T-helper 2 cell treated with Interferon-gamma antibody and Interleukin-4, amounts not matched to agents 100 ng/mL and 5 ng/mL, for 36 hours (primary cell): ENCODE data around the gene SLC25A34. TPM values are rescaled to one million over a fixed set of nuclear protein-coding genes. Genes with fewer than 3 reads are reported as not detected.

Source experiments
- intact Hi-C: fragments of 100-400 bp; cut with micrococcal nuclease; formaldehyde crosslinking; loops from one replicate; pipeline ENCODE4 v1.15.1; 2023
- total RNA-seq: library from RNA; stranded (reverse); gene quantifications from 2 replicates; pipeline ENCODE4 v1.2.3, GENCODE V29; 2022

SLC25A34 gene
- total RNA-seq, 1 donor from 2014 or later: 2.1 TPM

DNA sequence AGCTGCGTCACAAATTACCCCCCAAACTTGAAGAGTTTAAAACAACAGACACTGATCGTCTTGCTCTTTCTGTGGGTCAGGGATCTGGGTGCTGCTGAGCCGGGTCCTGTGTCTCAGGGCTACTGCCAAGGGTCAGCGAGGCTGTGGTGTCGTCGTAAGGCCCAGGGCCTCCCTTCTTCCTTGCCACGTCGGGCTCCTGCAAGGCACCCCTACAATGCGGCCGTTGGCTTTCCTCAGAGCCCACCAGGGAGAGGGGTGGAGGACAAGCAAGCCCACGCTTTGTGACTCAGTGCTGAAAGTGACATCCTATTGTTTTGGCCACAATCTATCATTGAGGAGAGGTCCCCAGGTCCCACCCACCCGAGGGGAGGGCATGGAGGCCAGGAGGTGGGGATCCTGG is 14.9 kb downstream of the SLC25A34 start:
- intact Hi-C loops: no loop called here

DNA sequence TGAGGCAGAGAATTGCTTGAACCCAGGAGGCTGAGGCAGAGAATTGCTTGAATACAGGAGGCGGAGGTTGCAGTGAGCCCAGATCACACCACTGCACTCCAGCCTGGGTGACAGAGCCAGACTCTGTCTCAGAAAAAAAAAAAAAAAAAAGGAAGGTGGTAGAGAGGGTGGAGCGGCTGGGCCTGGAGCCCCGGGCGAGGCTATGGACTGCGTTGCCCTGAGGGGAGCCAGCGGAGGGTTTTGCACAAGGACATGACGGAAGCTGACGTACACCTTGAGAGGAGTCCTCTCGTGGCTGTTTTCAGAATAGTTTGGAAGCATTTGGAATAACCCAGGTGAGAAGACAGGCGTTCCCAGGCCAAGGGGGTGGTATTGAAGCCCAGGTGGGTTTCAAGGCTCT is 15.7 kb downstream of the SLC25A34 start:
- intact Hi-C loops: no loop called here

DNA sequence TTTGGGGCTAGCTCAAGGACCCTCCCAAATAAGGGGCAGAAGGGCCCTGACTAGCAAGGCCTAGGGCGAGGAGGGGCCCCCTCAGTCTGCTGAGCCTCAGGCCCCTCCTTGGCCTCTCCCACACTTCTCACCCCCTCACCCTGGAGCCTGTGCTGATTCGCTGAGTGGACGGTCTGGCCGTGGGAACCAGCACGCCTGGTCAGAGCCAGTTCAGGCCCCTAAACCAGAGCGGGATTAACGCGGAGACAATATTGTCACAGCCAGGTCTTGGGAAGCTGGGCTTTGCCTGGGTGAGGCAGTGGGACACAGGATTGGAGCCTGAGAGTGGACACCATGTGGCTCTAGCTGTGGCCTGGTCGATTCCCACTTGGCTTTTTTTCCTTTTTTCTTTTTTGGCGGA is 17.7 kb downstream of the SLC25A34 start:
- intact Hi-C loops: no loop called here

GRCh38 chr1:15755021-15755645 is 19.1 kb downstream of the SLC25A34 start:
- intact Hi-C loops: no loop called here

DNA sequence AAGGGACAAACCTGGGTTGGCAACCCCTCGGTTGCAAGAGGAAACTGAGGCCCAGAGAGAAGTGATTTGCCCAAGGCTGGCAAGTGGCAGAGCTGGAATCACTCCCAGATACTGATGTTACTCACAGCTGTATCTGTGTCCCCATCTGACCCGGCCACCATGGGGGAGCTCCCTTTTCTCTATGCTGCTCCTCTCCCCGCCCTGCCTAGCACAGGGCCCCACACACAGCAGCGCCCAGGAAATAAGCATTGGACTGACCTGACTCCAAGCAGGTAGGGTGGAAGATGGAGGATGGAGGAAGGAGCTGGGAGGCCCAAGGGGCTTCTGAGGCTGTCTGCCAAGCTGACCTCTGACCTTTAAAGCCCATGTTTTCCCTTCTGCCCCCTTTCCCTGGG is 19.6 kb downstream of the SLC25A34 start:
- intact Hi-C loops: no loop called here

GRCh38 chr1:15756143-15757015 is 20.3 kb downstream of the SLC25A34 start:
- intact Hi-C loops: no loop called here

DNA sequence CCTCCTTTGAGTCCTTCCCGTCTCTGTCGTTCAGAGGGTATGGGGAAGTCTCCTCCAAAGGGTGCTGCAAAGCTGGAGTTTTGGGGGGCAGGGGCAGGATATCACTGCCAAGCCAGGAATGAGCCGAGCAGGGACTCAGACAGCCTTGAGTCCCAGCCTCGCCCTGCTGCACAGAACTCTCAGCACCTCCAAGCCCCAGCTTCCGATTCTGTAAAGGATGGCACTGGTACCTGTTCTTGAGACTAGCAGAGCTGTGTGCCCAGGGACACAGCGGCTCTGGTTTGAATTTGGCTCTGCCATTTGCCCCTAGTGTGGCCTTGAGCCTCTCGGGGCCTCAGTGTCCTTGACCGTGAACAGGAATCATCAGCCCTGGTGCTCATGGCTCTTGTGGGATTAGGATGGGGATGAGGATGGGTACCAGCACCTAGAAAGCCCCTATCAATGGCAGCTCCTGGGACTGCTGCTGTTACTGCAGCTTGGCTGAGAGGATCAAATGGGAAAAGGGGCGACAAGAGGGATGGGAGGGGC is 21.0 kb downstream of the SLC25A34 start:
- intact Hi-C loops: no loop called here

GRCh38 chr1:15757575-15758342 is 21.7 kb downstream of the SLC25A34 start:
- intact Hi-C loops: no loop called here

- intact Hi-C loops: no loop called here
These were observed 22.4 kb downstream of the SLC25A34 start, which contains the start of gene FBLIM1 for GRCh38 chr1:15758343-15758931. Gene FBLIM1 (plus strand): TSS chr1:15758795. CDS start chr1:15764984, 6,189 bp downstream.

- intact Hi-C loops: no loop called here
These were observed 23.0 kb downstream of the SLC25A34 start for GRCh38 chr1:15758953-15759661.

DNA sequence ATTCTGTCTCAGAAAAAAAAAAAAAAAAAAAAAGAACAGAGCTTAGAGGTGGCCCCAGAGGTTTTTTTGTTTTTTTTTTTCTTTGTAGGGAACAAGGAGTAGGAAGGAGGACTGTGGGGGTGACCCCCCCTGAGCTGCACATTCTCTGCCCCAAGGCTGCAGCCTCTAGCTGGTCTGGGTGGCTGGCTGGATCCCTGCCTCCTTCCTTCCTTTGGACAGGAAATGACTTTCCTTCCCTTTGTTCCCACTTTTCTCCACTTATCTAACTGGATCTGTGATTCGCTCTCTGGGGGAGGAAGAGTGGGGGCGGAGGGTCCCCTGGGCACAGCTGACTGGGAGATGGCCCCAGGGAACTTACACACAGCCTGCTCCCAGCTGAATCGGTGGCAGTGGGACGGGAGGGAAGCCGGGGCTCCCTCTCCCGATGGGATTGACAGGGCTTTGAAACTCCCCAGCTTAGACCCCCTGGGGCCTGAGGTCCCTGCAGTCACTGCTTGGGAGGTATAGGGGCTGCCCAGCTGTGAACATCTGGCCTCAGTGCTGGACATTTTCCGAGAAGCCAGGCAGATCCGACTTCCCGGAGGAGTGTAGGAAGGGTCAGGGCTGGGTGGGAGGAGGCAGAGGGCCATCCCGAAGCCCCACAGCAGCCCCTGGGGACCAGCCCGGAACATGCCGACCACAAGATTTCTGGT is 24.6 kb downstream of the SLC25A34 start:
- intact Hi-C loops: no loop called here

- intact Hi-C loops: no loop called here
These were observed 25.5 kb downstream of the SLC25A34 start for GRCh38 chr1:15761366-15762128.

- intact Hi-C loops: no loop called here
These were observed 26.5 kb downstream of the SLC25A34 start for GRCh38 chr1:15762546-15762945.

DNA sequence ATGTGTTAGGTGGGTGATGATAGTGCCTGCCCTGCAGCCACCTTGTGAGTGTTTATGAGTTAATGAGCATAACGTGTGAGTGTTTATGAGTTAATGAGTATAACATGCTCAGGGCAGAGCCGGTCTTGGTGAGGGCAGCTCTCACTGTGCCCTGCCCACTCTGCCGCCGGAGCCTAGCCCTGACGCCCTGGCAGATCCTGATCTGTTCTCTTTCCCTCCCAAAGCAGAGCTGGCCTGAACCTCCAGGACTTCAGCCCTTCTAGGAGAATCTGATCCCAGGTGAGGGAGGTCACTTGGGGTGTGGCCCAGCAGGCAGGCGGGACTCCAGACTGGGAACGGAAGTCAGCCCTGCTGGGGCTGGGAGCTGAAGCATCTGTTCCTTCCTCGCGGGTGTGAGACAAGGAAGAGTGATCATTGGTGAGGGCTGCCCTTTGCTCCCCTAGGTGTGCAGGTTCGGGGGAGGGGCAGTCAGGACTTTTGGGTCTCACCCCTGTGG is 28.3 kb downstream of the SLC25A34 start:
- intact Hi-C loops: no loop called here

DNA sequence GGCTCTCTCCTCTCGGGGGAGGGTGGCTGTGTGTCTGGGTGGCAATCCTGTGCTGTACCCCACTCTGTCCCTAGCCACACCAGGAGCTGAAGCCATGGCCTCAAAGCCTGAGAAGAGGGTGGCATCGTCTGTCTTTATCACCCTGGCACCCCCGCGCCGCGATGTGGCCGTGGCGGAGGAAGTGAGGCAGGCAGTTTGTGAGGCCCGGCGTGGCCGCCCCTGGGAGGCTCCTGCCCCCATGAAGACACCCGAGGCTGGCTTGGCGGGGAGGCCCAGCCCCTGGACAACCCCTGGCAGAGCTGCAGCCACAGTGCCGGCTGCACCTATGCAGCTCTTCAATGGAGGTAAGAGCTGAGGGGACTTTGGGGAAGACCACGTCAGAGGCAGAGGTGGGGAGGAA is 28.8 kb downstream of the SLC25A34 start:
- intact Hi-C loops: no loop called here

DNA sequence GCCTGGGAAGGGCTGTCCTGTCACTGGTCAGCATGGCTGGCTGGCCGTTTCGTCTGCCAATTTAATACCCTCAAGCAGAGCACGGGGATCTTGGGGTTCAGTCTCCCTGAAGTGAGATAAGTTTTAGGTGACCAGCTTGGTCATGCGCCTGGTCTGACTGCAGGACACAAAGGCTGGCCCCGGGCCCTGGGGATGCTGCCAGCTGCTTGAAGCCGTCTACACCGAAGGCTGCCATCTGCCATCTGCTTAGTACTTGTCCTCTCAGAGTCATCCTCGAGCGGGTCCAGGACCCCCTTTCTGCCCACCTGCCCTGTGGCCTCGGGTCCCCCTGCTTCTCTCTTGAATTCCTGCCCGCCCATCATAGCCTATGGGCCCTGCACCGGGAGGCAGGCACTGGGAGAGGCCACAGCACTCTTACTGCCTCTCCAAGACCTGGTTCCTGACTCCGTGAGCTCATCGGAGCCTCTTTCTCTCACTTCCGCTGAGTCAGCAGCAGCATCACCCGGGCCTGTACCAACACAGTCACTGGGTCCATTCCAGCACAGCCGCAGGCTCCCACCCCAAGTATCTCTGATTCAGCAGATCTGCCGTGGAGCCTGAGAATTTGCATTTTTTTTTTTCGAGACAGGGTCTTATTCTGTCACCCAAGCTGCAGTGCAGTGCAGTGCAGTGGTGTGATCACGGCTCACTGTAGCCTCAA is 29.6 kb downstream of the SLC25A34 start:
- intact Hi-C loops: no loop called here

DNA sequence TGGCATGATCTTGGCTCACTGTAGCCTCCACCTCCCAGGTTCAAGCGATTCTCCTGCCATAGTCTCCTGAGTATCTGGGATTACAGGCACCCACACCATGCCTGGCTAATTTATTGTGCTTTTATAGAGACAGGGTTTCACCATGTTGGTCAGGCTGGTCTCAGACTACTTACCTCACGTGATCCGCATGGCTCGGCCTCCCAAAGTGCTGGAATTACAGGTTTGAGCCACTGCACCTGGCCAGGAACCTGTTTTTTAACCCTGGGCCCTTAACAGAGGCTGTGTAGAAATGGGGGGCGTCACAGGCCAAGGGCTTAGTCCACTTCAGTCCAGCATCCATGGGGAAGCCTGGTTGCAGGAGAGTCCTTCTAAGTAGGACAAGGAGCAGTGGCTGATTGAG is 31.9 kb downstream of the SLC25A34 start:
- intact Hi-C loops: no loop called here

DNA sequence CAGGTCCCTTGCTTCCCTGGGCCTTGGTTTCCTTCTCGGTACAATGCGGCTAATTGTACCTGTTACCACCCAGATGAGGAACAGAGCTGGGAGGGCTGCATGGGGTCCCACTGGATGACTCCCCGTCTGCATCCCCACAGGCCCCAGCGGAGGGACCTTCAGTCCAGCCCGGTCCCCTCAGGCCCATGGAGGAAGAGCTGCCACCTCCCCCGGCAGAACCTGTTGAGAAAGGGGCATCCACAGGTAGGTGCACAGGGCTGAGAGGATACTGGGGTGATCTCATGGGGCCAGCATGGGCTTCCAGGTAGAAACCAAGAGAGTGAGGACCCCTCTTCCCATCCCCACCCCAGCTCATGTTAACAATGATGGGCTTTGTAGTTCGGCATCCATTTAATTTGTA is 32.3 kb downstream of the SLC25A34 start:
- intact Hi-C loops: no loop called here
